ENCODE data around the gene AFAP1.

DNA sequence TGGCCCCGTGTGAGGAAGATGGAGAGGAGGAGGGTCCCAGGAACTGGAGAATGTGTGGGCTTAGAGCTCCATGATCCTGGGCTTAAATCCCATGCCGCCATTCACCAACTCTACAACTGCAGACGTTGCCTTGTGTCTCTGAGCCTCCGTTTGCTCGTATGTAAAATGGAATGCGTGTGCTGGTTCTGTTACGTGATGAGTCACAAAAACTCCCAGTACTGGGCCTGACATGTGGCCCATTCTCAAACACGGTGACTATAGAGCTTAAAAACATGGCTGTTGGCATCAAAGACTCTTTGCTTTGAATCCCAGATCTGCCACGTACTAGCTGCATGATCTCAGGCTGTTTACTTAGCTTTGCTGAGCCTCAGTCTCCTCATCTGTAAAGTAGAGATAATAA lies 13.0 kb upstream of the AFAP1 start:
- no peak for TF ChIP-seq ZFX (IDR thresholded peaks at IDR 0.05; ENCODE audit: borderline replicate concordance)
- TF ChIP-seq, protein P1, sequence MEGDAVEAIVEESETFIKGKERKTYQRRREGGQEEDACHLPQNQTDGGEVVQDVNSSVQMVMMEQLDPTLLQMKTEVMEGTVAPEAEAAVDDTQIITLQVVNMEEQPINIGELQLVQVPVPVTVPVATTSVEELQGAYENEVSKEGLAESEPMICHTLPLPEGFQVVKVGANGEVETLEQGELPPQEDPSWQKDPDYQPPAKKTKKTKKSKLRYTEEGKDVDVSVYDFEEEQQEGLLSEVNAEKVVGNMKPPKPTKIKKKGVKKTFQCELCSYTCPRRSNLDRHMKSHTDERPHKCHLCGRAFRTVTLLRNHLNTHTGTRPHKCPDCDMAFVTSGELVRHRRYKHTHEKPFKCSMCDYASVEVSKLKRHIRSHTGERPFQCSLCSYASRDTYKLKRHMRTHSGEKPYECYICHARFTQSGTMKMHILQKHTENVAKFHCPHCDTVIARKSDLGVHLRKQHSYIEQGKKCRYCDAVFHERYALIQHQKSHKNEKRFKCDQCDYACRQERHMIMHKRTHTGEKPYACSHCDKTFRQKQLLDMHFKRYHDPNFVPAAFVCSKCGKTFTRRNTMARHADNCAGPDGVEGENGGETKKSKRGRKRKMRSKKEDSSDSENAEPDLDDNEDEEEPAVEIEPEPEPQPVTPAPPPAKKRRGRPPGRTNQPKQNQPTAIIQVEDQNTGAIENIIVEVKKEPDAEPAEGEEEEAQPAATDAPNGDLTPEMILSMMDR (IDR thresholded peaks at IDR 0.05), result no peak
